ENCODE results near the gene ARHGEF1. TPM values are rescaled to one million over a fixed set of nuclear protein-coding genes. Genes with fewer than 3 reads are reported as not detected.
"Not testable (repeated sequence)": the region's sequence is repeated elsewhere in the genome, so short reads cannot be mapped to it uniquely, and the experiment has no call there.

ARHGEF1 gene
- total RNA-seq, 1 experiment from 2014 or later, result 43.6 TPM

- in situ Hi-C loops (cut with HindIII; ENCODE audit: low sequenced_read_pairs), result no loop called here
- DNase-seq (ENCODE audit: low spot score), result no peak
Measured at GRCh38 chr19:41861846-41862245, 21.1 kb upstream of the ARHGEF1 start.

GRCh38 chr19:41862445-41862986 is 20.5 kb upstream of the ARHGEF1 start:
- in situ Hi-C loops (cut with HindIII; ENCODE audit: low sequenced_read_pairs), result no loop called here
- no peak for DNase-seq (ENCODE audit: low spot score)

- DNase-seq (ENCODE audit: low spot score), result no peak
- in situ Hi-C loops (cut with HindIII; ENCODE audit: low sequenced_read_pairs), result no loop called here
Measured at GRCh38 chr19:41863209-41863931, 19.6 kb upstream of the ARHGEF1 start.

GRCh38 chr19:41864374-41864773 is 18.6 kb upstream of the ARHGEF1 start:
- in situ Hi-C loops (cut with HindIII; ENCODE audit: low sequenced_read_pairs), result no loop called here
- no peak for DNase-seq (ENCODE audit: low spot score)

GRCh38 chr19:41866284-41866683 is 16.7 kb upstream of the ARHGEF1 start:
- in situ Hi-C loops (cut with HindIII; ENCODE audit: low sequenced_read_pairs), result no loop called here
- DNase-seq (ENCODE audit: low spot score), result no peak

GRCh38 chr19:41868120-41868988 is 14.6 kb upstream of the ARHGEF1 start:
- no peak for DNase-seq (ENCODE audit: low spot score)
- in situ Hi-C loops (cut with HindIII; ENCODE audit: low sequenced_read_pairs), result no loop called here

GRCh38 chr19:41868989-41869300 is 14.0 kb upstream of the ARHGEF1 start:
- in situ Hi-C loops (cut with HindIII; ENCODE audit: low sequenced_read_pairs), result no loop called here
- DNase-seq (ENCODE audit: low spot score), result no peak

GRCh38 chr19:41869374-41869955 is 13.5 kb upstream of the ARHGEF1 start:
- no peak for DNase-seq (ENCODE audit: low spot score)
- in situ Hi-C loops (cut with HindIII; ENCODE audit: low sequenced_read_pairs), result no loop called here

GRCh38 chr19:41870401-41870873 is 12.5 kb upstream of the ARHGEF1 start:
- in situ Hi-C loops (cut with HindIII; ENCODE audit: low sequenced_read_pairs), result no loop called here
- peak; percentile 53 for DNase-seq (ENCODE audit: low spot score)

- peak; percentile 37 for DNase-seq (ENCODE audit: low spot score)
- in situ Hi-C loops (cut with HindIII; ENCODE audit: low sequenced_read_pairs), result no loop called here
Measured at GRCh38 chr19:41871573-41872383, 11.2 kb upstream of the ARHGEF1 start.

- in situ Hi-C loops (cut with HindIII; ENCODE audit: low sequenced_read_pairs), result no loop called here
- DNase-seq (ENCODE audit: low spot score), result peak; percentile 37
Measured at GRCh38 chr19:41872384-41872774, 10.6 kb upstream of the ARHGEF1 start.

GRCh38 chr19:41872775-41873647 is 10.0 kb upstream of the ARHGEF1 start:
- DNase-seq (ENCODE audit: low spot score), result peak; percentile 72
- in situ Hi-C loops (cut with HindIII; ENCODE audit: low sequenced_read_pairs), result no loop called here

GRCh38 chr19:41875973-41876372 is 7.0 kb upstream of the ARHGEF1 start:
- in situ Hi-C loops (cut with HindIII; ENCODE audit: low sequenced_read_pairs); DNase-seq (ENCODE audit: low spot score): not testable (repeated sequence)

GRCh38 chr19:41876847-41877832 is 5.8 kb upstream of the ARHGEF1 start, which contains the start of gene CD79A:
CD79A (plus strand) TSS chr19:41877279; CDS start chr19:41877305, 26 bp downstream.
- no peak for DNase-seq (ENCODE audit: low spot score)
- in situ Hi-C loops (cut with HindIII; ENCODE audit: low sequenced_read_pairs), result no loop called here

GRCh38 chr19:41877916-41878905 is 4.8 kb upstream of the ARHGEF1 start:
- DNase-seq (ENCODE audit: low spot score), result no peak
- in situ Hi-C loops (cut with HindIII; ENCODE audit: low sequenced_read_pairs), result no loop called here

GRCh38 chr19:41879080-41879479 is 3.9 kb upstream of the ARHGEF1 start:
- in situ Hi-C loops (cut with HindIII; ENCODE audit: low sequenced_read_pairs), result no loop called here
- DNase-seq (ENCODE audit: low spot score), result no peak
